NCI-H82 treated with DMSO at 0.1 percent for 48 hours (cell line): ENCODE measurements around the gene DAGLB.
"Not testable (repeated sequence)": the region's sequence is repeated elsewhere in the genome, so short reads cannot be mapped to it uniquely, and the experiment has no call there.

ENCODE experiments used
- DNase-seq: peaks from one replicate; lab custom pipeline; 2025; ENCODE audit not compliant: unreplicated experiment; lab: John Stamatoyannopoulos, UW

Gene DAGLB

DNA sequence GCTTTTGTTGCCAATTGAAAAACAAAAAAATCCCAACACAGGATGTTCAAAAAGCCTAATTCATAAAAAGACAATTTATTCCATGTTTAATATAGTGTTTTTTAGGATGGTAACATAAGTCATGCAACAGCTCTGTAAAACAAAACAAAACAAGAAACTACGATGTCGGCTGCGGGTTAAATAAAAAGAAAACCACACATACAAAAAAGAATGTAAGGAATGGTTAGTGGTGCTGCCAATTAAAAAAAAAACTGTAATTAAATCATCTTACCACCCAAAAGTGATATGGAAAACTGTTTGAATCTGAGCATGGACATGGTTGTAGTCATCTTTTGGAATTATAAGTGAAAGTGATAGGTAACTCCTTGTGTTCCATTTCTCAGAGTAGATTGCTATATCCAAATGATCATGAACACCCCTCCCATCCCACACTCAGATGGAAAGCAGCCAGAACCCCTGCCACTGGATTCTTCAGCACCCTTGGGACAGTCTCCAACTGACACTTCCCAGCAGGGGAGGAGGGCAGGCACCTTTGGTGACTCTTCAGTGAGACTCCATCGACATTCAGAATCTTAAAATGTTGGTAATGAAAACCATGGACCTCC, 14.3 kb upstream of the DAGLB start:
- DNase-seq: no peak

DNA sequence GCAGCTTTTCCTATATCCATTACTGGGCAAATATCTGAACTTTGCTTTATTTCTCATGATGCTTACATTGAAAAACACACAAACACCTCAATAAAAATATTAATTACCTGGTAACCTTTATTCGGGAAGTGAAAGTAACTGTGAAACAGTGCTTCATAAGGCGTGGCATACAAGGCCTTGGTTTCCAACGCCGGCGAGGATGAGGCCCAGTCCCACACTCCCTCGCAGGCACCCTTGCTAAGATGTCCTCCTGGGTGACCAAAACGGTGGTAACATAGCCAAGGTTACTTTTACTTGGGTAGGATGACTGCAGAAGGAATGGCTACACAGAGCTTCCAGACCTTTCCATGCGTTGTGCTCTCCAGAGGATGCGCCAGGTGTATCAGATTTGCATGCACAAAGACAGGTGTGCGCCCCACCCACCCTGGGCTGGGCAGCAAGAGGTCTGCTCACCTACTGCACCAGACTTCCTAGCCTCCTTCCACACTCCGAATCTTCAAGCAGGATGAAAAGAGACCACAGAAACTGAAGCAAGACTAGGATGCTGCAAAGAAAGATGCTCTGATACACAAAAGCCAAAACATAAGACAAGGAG, 13.3 kb upstream of the DAGLB start:
- DNase-seq: no peak

DNA sequence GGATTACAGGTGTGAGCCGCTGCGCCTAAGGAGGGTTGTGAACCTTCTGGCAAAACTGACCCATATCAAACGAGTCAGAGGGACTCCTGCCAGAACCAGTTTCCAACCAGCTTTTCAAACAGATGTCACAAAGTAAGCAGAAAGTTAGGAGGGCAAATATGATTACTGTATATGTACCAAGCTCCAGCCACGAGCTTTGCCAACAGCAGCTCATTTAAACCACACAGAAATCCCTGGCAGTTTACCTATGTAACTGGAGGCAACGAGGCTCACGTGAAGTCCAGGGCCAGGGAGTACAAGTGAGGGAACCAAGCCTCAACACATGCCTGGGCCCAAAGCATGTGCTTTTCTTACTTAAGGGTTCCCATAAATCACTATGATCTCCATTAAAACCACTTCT, 12.5 kb upstream of the DAGLB start:
- DNase-seq: no peak

DNA sequence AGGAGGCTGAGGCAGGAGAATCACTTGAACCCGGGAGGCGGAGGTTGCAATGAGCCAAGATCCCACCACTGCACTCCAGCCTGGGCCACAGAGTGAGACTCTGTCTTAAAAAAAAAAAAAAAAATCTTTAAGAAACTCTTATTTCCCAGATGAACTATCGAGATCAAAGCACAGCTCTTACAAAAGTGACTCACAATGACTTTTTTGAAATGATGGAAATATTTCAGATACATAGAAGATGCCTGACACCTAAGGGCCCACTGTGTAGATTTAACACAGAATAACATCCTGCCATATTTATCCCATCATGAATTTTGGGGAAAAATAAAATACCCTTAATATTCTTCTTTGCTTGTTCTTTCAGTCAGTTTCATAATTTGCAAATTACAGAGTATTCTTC, 10.9 kb upstream of the DAGLB start:
- DNase-seq: not testable (repeated sequence)

DNA sequence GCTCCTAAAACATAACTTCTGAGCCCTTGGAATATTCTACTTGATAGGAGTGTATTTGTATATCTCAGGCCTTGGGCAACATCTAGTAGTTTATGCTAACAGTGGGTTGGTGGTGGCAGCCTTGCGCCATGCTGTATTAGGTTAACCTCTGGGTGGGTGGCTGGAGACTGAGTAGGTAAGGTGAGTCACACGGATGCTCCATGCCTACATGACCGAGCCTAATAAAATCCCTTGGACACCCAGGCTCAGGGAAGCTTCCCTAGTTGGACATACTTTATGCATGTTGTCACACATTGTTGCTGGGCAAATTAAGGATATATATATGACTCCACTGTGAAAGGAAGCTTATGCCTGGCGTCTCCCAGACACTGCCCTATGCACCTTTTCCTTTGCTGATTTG, 6.0 kb upstream of the DAGLB start:
- no peak for DNase-seq

DNA sequence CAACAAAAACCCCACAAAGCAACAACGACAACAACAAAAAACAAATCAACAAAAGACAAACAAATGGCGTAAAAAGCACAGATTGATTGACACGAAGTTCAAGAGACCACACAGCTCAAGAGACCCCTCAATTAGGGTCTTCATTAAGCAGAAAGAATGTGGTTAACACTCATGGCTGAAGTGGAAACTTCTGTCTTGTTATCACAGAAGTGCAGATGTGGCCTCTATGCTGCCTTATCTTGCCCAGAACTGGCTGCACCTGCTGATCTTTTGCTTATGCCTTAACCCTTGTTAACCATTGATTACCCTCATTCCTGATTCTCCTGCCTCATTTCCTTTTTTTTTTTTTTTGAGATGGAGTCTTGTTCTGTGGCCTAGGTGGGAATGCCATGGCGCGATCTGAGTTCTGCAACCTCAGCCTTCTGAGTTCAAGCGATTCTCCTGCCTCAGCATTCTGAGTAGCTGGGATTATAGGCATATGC, 3.5 kb upstream of the DAGLB start:
- no peak for DNase-seq

DNA sequence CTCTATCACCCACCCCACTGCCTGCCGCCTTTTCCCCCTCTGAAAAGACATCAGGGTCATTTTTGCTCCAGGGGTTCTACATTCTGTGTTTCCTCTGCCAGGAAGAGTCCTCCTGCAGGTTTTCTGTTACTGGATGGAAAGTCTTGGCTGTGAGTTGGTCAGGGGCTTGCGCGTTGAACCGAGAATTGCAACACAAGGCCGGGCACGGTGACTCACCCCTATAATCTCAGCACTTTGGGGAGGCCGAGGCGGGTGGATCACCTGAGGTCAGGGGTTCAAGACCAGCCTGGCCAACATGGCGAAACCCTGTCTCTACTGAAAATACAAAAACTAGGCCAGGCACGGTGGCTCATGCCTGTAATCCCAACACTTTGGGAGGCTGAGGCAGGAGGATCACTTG, 2.8 kb upstream of the DAGLB start:
- DNase-seq: not testable (repeated sequence)

DNA sequence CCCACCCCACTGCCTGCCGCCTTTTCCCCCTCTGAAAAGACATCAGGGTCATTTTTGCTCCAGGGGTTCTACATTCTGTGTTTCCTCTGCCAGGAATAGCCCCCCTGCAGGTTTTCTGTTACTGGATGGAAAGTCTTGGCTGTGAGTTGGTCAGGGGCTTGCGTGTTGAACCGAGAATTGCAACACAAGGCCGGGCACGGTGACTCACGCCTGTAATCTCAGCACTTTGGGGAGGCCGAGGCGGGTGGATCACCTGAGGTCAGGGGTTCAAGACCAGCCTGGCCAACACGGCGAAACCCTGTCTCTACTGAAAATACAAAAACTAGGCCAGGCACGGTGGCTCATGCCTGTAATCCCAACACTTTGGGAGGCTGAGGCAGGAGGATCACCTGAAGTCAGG, 2.1 kb upstream of the DAGLB start:
- DNase-seq: not testable (repeated sequence)

DNA sequence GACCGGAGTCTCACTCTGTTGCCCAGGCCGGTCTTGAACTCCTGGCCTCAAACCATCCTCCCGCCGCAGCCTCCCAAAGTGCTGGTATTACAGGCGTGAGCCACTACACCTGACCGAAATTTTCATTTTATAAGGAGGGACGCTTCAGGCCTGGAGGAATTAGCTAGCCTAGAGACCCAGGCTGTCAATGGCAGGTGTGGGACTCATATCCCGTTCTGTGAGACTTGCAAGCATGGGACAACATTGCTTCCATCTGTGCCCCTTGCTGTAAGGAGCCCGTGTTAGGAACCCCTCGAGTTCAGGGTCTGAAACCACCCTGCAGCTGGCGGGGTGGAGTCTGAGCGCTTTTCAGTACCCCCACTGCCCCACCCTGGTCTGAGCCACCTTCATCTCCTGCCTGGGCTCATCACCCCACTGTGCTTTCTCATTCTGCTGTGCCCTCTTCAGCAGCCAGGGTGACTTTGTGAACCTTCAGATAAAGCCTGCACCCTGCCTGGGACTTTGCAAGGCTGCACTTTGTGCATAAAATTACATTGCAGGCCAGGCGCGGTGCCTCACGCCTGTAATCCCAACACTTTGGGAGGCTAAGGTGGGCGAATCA, 1.3 kb upstream of the DAGLB start:
- no peak for DNase-seq

DNA sequence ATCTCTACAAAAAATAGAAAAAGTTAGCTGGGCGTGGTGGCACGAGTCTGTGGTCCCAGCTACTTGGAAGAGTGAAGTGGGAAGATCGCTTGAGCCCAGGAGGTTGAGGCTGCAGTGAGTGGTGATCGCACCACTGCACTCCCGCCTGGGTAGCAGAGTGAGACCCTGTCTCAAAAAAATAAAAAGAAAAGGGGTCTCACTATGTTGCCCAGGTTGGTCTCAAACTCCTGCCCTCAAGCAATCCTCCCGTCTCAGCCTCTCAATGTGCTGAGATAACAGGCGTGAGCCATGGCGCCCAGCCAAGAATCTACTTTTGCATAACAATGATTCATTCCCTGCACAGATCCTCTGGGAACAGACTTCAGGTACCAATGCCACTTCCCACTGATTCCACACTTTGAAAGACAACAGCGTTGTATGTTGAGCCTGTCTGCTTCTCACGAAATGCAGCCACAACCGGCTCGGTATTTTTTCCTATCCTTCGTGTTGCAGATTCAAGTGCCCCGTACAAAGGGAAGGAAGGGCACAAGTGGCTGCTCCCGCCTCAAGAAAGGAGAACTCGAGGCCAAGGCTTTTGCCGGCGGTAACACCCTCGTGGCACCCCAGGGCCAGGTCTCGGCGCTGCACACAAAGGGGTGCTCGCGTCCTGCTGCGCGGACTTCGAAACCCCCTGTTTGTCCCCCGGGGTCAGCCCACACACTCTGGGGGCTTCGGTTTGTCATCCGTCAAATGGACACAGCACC, 745 bp downstream of the DAGLB start:
- no peak for DNase-seq

DNA sequence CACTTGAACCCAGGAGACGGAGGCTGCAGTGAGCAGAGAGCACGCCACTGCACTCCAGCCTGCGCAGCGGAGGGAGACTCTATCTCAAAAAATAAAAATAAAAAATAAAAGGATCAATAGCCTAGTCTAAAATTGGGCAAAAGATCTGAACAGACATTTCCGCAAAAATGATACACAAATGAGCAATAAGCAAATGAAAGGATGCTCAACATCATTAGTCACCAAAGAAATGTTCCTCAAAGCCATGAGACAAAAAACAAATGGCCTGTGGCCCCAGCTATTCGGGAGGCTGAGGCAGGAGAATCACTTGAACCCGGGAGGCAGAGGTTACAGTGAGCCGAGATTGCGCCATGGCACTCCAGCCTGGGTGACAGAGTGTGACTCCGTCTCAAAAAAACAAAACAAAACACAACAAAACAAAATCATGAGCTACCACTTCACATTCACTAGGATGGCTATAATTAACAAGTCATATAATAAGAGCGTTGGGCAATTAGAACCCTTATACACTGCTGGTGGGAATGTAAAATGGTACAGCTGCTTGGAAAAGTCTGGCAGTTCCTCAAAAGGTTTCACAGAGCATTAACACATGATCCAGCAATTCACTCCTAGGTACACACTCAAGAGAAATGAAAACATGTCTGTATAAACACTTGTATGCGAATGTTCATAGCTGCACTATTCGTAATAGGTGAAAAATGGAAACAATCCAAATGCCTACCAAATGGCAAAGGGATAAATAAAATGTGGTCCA, 3.1 kb downstream of the DAGLB start:
- no peak for DNase-seq

DNA sequence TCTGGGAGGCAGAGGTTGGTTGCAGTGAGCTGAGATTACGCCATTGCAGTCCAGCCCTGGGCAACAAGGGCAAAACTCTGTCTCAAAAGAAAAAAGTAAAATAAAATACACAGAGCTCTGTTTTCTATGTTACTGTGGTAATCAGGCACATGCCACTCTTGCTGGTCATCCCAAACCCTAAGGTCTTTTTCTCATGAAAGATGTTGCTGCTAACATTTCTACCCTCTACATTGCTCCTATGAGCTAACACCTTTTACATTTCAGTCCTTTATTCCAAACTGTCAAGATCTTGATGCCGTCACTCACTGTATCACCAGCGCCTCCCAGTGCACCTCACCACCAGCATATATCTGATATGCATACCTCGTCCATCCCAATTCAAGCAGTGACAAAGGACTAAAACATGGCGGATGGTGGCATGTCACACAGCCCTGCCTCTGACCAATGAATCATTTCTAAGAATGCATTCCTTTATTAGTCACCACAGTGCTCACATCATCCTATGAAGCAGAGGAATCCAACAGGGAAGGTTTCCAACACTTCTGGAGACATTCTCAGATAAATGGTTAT, 4.3 kb downstream of the DAGLB start:
- DNase-seq: no peak

DNA sequence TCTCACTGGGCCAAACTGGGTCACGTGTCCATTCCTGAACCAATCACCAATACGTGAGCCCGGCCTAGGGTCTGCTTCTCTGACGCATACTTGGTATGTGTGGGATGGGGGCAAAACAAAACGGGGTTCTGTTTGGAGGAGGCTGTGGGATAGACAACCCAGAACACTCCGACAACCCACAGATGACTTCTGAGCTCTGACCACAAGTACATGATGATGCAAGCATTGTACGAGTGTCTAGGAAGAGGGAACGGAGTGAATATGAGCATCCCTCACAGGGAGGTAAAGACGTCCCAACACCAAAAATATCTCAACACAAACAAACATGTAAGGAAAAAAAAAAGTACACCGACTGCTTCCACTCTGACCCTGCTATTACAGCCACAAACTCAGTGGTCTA, 5.6 kb downstream of the DAGLB start:
- DNase-seq: no peak

DNA sequence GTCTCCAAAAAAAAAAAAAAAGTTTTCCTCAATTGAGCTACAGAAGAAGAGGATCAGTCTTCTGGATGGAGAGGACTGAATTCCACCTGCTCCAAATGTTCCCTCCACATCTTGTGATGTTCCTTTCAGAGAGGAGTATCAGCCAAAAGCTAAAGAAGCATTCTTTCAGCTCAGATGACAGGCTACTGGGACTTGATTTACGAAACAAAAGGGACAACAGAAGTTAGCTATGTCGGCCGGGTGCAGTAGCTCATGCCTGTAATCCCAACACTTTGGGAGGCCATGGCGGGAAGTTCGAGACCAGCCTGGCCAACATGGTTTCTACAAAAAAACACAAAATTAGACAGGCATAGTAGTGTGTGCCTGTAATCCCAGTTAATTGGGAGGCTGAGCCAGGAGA, 7.4 kb downstream of the DAGLB start:
- DNase-seq: no peak

DNA sequence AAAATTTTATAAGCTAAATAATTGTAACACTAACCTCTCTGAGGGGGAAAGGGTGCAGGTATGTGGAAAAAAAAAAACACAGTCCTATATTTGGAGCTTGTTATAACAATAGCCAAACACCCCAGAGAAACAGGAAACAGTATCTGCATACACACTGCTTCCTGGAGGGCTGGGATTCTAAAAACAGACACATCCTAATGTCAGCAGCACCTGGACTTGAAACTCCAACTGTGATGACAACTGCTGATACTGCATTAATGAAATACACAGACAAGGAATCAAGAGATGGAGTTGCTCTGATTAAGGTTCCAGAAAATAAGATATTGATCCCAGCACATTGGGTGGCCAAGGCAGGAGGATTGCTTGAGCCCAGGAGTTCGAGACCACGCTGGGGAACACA, 9.3 kb downstream of the DAGLB start:
- no peak for DNase-seq

DNA sequence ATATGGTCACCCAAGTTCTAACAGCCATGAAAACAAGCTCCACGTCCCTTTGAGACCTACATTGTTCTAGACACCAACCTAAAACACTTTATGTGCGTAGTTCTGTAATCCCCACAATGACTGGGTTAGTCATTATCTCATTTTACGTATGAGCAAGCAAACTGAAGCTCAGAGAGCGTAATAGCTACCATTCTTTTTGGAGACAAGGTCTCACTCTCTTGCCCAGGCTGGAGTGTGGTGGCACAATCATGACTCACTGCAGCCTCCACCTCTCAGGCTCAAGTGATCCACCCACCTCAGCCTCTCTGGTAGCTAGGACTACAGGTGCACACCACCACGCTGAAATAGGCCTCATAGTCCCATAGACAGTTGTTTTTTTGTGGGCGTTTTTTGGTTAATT, 10.5 kb downstream of the DAGLB start:
- DNase-seq: no peak

DNA sequence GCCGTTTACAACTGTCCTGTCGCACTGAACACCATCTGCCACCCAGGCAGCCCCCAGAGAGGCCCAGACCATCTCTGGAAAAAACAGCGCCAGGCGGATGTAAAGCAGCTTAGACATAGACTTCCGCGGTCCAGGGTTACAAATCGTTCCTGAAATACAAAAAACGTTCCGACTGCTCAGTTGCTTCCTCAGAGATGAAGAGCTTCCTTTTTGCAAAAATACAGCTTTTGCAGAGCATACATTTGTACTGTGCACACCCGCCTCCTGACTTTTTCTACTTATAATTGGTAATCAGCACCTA, 11.4 kb downstream of the DAGLB start:
- peak; percentile 83 for DNase-seq

DNA sequence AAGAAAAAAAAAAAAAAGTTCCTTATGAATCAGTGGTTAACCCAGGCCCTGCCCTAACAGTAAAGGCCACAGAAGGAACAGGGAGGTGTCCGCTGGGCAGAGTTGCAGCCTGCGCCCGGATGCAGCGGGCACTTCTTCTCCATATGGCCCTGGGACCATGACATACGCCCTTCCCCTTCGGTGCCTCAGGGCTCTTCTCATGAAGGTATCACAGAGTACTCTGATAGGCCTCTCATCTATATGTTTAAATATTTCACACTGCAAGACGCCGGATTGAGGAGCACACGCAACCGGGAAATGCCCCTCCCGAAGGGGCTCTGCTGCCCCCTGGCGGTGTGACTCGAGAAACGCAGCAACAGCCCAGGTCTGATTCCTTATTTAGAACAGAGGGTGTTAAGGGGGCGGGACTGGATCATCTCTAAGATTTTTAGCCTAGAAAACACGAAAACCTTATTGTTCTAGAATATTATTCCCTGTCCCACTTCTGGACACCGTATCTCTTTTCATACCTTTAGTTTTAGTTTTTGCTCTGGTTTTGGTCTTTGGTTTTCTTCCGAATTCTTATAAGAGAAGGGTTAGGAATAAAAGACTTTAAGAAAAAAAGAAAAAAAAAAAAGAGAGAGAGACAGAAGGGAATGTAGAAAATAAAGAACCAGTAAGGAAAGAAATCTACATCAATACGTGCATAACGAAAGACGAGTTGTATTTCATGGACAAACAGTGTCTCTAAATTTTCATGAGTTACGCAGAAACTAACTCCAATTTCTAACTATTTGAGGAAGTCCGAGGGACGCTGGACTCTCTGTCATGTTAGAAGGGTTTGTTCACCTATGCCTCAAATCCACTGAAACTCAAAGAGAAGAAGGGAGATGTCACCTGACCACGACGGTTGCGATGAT, 12.0 kb downstream of the DAGLB start:
- DNase-seq: peak; percentile 67

DNA sequence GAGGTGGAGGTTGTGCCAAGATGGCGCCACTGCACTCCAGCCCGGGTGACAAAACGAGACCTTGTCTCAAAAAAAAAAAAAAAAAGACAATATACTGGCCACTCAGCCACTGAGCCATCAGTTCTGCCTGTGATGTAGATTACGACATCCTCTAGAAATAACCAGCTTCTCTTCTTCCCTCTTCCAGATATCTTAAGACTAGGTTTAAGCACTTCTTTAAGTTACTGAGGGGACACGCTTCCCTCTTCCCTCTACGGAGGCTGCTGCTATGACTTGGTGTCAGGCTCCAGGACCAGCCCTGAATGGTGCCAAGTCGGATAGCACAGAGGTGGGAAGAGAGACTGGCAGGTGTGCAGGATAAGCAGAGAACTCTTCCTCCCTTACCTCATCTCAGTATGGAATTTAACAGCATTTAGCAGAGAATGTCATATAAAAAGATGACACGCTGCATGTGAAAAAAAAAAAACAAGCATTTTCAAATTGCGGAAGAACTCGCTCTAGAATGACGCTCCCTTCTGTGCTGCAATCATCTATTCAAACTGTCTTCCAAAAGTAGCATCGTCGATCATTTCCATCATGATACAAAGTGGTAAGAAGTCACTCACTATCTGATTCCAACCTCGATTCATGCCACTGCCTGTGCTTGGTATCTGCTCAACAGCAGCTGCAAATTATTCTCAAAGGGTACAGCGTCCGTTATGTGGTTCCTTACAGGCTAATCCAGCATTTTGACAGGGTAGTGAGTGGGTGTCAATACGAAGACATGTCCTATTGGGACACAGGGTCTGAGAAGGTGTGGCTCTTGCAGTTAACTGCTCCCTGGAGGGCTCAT, 13.8 kb downstream of the DAGLB start:
- no peak for DNase-seq
